Measurements from ENCODE around the gene HTR5A.

Gene HTR5A

DNA sequence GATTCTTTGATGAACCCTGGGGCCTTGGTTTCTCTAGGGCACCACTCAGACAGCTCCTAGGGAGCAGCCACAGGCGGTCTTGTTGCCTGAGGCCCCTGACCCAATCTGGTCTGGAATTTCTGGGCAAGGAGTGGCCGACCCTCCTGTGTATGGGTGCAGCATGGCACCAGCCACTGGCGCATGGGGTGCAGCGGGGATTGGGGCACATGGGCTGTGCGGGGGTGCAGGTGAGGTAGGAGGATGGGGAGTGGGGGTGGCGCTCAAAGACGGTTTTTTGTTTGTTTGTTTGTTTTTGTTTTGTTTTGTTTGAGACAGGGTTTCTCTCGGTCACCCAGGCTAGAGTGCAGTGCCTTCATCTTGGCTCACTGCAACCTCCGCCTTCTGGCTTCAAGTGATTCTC lies 62.3 kb downstream of the HTR5A start:
- TF ChIP-seq TAF1 (IDR thresholded peaks at IDR 0.05; ENCODE audit: low read depth) (no peak), YY1 (IDR thresholded peaks at IDR 0.05; ENCODE audit: low read depth) (no peak), ZBTB7A (IDR thresholded peaks at IDR 0.05; ENCODE audit: low read depth) (no peak), CREB1 (IDR thresholded peaks at IDR 0.05; ENCODE audit: low read depth) (no peak), NFIC (IDR thresholded peaks at IDR 0.05) (no peak), RAD21 (IDR thresholded peaks at IDR 0.05; ENCODE audit: low read depth) (no peak), TCF12 (IDR thresholded peaks at IDR 0.05; ENCODE audit: low read depth) (no peak), TEAD4 (IDR thresholded peaks at IDR 0.05) (no peak), EGR1 (IDR thresholded peaks at IDR 0.05) (no peak), FOXM1 (IDR thresholded peaks at IDR 0.05; ENCODE audit: borderline replicate concordance, low read depth) (no peak)
- TF ChIP-seq, protein P1, sequence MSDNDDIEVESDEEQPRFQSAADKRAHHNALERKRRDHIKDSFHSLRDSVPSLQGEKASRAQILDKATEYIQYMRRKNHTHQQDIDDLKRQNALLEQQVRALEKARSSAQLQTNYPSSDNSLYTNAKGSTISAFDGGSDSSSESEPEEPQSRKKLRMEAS (IDR thresholded peaks at IDR 0.05): no peak
- TF ChIP-seq, protein P2, sequence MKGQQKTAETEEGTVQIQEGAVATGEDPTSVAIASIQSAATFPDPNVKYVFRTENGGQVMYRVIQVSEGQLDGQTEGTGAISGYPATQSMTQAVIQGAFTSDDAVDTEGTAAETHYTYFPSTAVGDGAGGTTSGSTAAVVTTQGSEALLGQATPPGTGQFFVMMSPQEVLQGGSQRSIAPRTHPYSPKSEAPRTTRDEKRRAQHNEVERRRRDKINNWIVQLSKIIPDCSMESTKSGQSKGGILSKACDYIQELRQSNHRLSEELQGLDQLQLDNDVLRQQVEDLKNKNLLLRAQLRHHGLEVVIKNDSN (IDR thresholded peaks at IDR 0.05): no peak
- TF ChIP-seq, protein P3, sequence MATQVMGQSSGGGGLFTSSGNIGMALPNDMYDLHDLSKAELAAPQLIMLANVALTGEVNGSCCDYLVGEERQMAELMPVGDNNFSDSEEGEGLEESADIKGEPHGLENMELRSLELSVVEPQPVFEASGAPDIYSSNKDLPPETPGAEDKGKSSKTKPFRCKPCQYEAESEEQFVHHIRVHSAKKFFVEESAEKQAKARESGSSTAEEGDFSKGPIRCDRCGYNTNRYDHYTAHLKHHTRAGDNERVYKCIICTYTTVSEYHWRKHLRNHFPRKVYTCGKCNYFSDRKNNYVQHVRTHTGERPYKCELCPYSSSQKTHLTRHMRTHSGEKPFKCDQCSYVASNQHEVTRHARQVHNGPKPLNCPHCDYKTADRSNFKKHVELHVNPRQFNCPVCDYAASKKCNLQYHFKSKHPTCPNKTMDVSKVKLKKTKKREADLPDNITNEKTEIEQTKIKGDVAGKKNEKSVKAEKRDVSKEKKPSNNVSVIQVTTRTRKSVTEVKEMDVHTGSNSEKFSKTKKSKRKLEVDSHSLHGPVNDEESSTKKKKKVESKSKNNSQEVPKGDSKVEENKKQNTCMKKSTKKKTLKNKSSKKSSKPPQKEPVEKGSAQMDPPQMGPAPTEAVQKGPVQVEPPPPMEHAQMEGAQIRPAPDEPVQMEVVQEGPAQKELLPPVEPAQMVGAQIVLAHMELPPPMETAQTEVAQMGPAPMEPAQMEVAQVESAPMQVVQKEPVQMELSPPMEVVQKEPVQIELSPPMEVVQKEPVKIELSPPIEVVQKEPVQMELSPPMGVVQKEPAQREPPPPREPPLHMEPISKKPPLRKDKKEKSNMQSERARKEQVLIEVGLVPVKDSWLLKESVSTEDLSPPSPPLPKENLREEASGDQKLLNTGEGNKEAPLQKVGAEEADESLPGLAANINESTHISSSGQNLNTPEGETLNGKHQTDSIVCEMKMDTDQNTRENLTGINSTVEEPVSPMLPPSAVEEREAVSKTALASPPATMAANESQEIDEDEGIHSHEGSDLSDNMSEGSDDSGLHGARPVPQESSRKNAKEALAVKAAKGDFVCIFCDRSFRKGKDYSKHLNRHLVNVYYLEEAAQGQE (IDR thresholded peaks at IDR 0.05; ENCODE audit: low read depth): no peak

DNA sequence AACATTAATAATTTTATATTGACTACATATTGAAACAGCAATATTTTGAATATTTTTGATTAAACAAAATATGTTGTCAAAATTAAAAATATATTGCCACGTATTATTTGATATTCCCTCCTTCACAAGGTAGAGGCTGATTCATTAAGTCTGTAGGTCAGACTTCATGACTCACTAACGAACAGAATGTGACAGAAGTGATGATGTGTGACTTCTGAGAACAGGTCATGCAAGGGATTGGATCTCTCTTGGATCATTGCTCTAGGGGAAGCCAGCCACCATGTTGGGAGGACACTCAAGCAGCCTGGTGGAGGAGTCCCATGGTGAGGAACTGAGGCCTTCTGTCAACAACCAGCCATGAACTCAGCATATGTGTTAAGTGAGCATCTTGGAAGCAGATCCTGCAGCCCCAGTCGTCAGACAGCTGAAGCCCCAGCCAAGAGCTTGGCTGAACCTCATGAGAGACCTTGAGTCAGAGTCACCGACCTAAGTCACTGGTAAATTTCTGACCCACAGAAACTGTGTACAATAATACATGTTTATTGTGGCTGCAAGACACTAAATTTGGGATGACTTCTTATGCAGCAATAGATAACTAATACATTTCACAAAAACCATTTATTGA lies 66.6 kb downstream of the HTR5A start:
- TF ChIP-seq TEAD4 (IDR thresholded peaks at IDR 0.05) (no peak), TAF1 (IDR thresholded peaks at IDR 0.05; ENCODE audit: low read depth) (no peak), CREB1 (IDR thresholded peaks at IDR 0.05; ENCODE audit: low read depth) (no peak), TCF12 (IDR thresholded peaks at IDR 0.05; ENCODE audit: low read depth) (no peak), NFIC (IDR thresholded peaks at IDR 0.05) (no peak), ZBTB7A (IDR thresholded peaks at IDR 0.05; ENCODE audit: low read depth) (no peak), EGR1 (IDR thresholded peaks at IDR 0.05) (no peak), EP300 (IDR thresholded peaks at IDR 0.05; ENCODE audit: borderline replicate concordance) (no peak)
- TF ChIP-seq, protein P3 (IDR thresholded peaks at IDR 0.05; ENCODE audit: low read depth): no peak
- TF ChIP-seq, protein P2 (IDR thresholded peaks at IDR 0.05): no peak
